GM12878 (cell line): ENCODE results near the gene DIPK2A. TPM values are rescaled to one million over a fixed set of nuclear protein-coding genes. Genes with fewer than 3 reads are reported as not detected.

Source experiments
- ATAC-seq: fragments of 200-7000 bp; cut with Tn5 transposase; 3 replicates; pipeline ENCODE4 v1.9.1; 2020; ENCODE audit warnings: mild to moderate bottlenecking, moderate library complexity
- BruUV-seq: library from RNA; stranded (reverse); fragments of 400-500 nt; replicated peaks from 2 replicates; lab custom pipeline; 2021; lab: Mats Ljungman, UMichigan
- CTCF ChIA-PET: fragments of 300-600 bp; sonication (Branson Sonifier 250); formaldehyde crosslinking; extraction: SDS; loops from one replicate; lab custom pipeline; 2021; ENCODE audit warnings: inconsistent platforms; lab: Yijun Ruan, JAX
- POLR2A ChIA-PET: fragments of 350-600 bp; formaldehyde crosslinking; extraction: SDS; loops from one replicate; lab custom pipeline; 2021; ENCODE audit warnings: inconsistent platforms; lab: Charles Lee
- RAD21 ChIA-PET: fragments of 300-600 bp; sonication (Branson Sonifier 250); formaldehyde crosslinking; loops from one replicate; lab custom pipeline; 2023; ENCODE audit warnings: antibody characterized with exemption; ENCODE audit not compliant: unreplicated experiment; lab: Charles Lee
- SMC1A ChIA-PET: fragments of 300-600 bp; sonication (Branson Sonifier 250); formaldehyde crosslinking; loops from one replicate; lab custom pipeline; 2023; ENCODE audit not compliant: unreplicated experiment, uncharacterized antibody; lab: Charles Lee
- DNase-seq: peaks from one replicate; pipeline ENCODE4 v3.0.0-alpha.2; 2011; ENCODE audit warnings: low read depth, low spot score
- FAIRE-seq: peaks from 3 replicates; lab custom pipeline; 2011; peaks lifted over from hg19 to GRCh38; lab: Jason Lieb, UNC
- H2AFZ ChIP-seq: 2 replicates; pipeline ENCODE4 v1.6.0; 2011; ENCODE audit warnings: low read depth, low read length, control low read depth; ENCODE audit not compliant: control insufficient read depth
- H3K27ac ChIP-seq: 2 replicates; pipeline ENCODE4 v1.5.1; 2011; ENCODE audit warnings: control low read depth; ENCODE audit not compliant: control insufficient read depth, insufficient read depth
- H3K27me3 ChIP-seq, 2 experiments: replicated peaks in 1 of 2; 2 replicates each; pipeline versions ENCODE4 v1.6.0 to v1.6.1; 2011; ENCODE audit warnings: low read length in 1 of 2; ENCODE audit not compliant: control insufficient read depth in 2 of 2, insufficient read depth in 2 of 2
- H3K36me3 ChIP-seq, 2 experiments: 2 replicates each; pipeline ENCODE4 v1.5.1; 2011; ENCODE audit warnings: low read length in 1 of 2; ENCODE audit not compliant: control insufficient read depth in 2 of 2, insufficient read depth in 2 of 2
- H3K4me1 ChIP-seq: 2 replicates; pipeline ENCODE4 v1.6.1; 2011; ENCODE audit warnings: mild to moderate bottlenecking, low read length, moderate library complexity, mixed read lengths; ENCODE audit not compliant: control insufficient read depth, insufficient read depth
- H3K4me2 ChIP-seq: 2 replicates; pipeline ENCODE4 v1.6.0; 2011; ENCODE audit warnings: control low read depth; ENCODE audit not compliant: control insufficient read depth, insufficient read depth
- H3K4me3 ChIP-seq: fragments of 200-600 bp; sonication (generic); 2 replicates; pipeline ENCODE4 v1.5.1; 2016
- H3K79me2 ChIP-seq: 2 replicates; pipeline ENCODE4 v1.6.0; 2011; ENCODE audit warnings: low read length; ENCODE audit not compliant: control insufficient read depth, insufficient read depth
- H3K9ac ChIP-seq: 2 replicates; pipeline ENCODE4 v1.8.0; 2011; ENCODE audit warnings: low read length, control low read depth, mixed read lengths; ENCODE audit not compliant: control insufficient read depth, insufficient read depth
- H3K9me3 ChIP-seq: replicated peaks from 3 replicates; pipeline ENCODE4 v1.5.1; 2011; ENCODE audit warnings: mild to moderate bottlenecking, low read length; ENCODE audit not compliant: control insufficient read depth, insufficient read depth
- H4K20me1 ChIP-seq: 2 replicates; pipeline ENCODE4 v1.6.0; 2011; ENCODE audit not compliant: control insufficient read depth, insufficient read depth
- CREM ChIP-seq: IDR thresholded peaks from 2 replicates; pipeline ENCODE4 v1.6.1; 2014; ENCODE audit warnings: antibody characterized with exemption, low read depth
- ELK1 ChIP-seq: IDR thresholded peaks from 2 replicates; pipeline ENCODE4 v1.6.1; 2012; ENCODE audit warnings: low read depth, low read length, improper control_type of control experiment
- NR2F1 ChIP-seq: fragments of 450-650 bp; conservative IDR thresholded peaks from 2 replicates; pipeline ENCODE4 v1.6.1; 2017; ENCODE audit warnings: mild to moderate bottlenecking
- PAX8 ChIP-seq: fragments of 450-650 bp; IDR thresholded peaks from 2 replicates; pipeline ENCODE4 v1.6.1; 2017; ENCODE audit warnings: mild to moderate bottlenecking, moderate library complexity
- YY1 ChIP-seq: IDR thresholded peaks from 2 replicates; pipeline ENCODE4 v1.6.1; 2011; ENCODE audit warnings: low read depth, mild to moderate bottlenecking, low read length
- ZNF217 ChIP-seq: fragments of 450-650 bp; IDR thresholded peaks from 2 replicates; pipeline ENCODE4 v1.6.1; 2017; ENCODE audit warnings: antibody characterized with exemption, mild to moderate bottlenecking
- WGBS: methylation state at CpG from one replicate; pipeline ENCODE4 v1.1.6; 2016; ENCODE audit warnings: low lambda C conversion rate; ENCODE audit not compliant: insufficient replicate concordance, insufficient coverage; ENCODE audit errors: missing lambda C conversion rate; 5-methylcytosine and 5-hydroxymethylcytosine counted together
- in situ Hi-C: fragments of 300-500 bp; cut with MboI; formaldehyde crosslinking; loops from 9 replicates; pipeline ENCODE4 v1.14.3; 2018; ENCODE audit warnings: mixed read lengths
- intact Hi-C: fragments of 100-400 bp; cut with micrococcal nuclease; formaldehyde crosslinking; loops from one replicate; pipeline ENCODE4 v1.14.2; 2022; ENCODE audit not compliant: unreplicated experiment
- polyA plus RNA-seq, 11 experiments: library from polyadenylated mRNA; depleted of rRNA in 4 of 11; unstranded in 6 of 11; stranded (reverse) in 5 of 11; fragments of >200 nt; fragmentation: Nextera tagmentation in 4 of 11; fragmentation: Illumina TruSeq in 1 of 11; extraction: Ambion mirVana in 4 of 11; extraction: Trizol in 1 of 11; gene quantifications; 1 replicate in 1 of 11; 2 replicates in 10 of 11; pipeline versions ENCODE4 v1.2.1 to v1.2.3, GENCODE V29; 2011 to 2016; ENCODE audit warnings: inconsistent platforms in 2 of 11, missing spikeins in 2 of 11, low read depth in 1 of 11
- total RNA-seq, 4 experiments: library from RNA; depleted of rRNA in 3 of 4; stranded (reverse); fragments of >200 nt in 3 of 4; fragmentation: Illumina TruSeq in 1 of 4; extraction: Trizol in 1 of 4; gene quantifications; 2 replicates each; pipeline versions ENCODE4 v1.2.1 to v1.2.3, GENCODE V29; 2013 to 2021

Gene DIPK2A
- total and polyA plus RNA-seq, 10 of the 15 experiments (the other 5 are each of a cell fraction or from before 2014, with no cell fraction given), result 4.6 to 36.4 (median 15.0) TPM

GRCh38 chr3:143974271-143975238 lies 2.9 kb downstream of the DIPK2A start:
- H3K27me3 ChIP-seq, result no peaks in the 10 kb centered on the region
- H3K79me2 ChIP-seq, result peaks cover 77% of the 10 kb centered on the region
- no peak for TF ChIP-seq ELK1
- no peak for TF ChIP-seq CREM
- TF ChIP-seq YY1, result no peak
- TF ChIP-seq ZNF217, result no peak
- TF ChIP-seq PAX8, result no peak
- TF ChIP-seq NR2F1, result no peak
- POLR2A ChIA-PET, result no interaction called here
- no peaks in the 10 kb centered on the region for H3K4me1 ChIP-seq
- no peak overlapping the region for H2AFZ ChIP-seq
- no TSS peak for BruUV-seq
- H3K4me2 ChIP-seq, result peak overlapping the region; percentile 83
- CTCF ChIA-PET, result interaction anchor here (0.7 to 2.5 kb wide), 17 partner anchors 9 to 408 kb away, joined by 3 to 16 read pairs (median 3); no protein-coding TSS in a partner anchor
- peak overlapping the region; percentile 87 for H3K4me3 ChIP-seq
- 10% methylated on average over 6 of the region's 6 CpGs for WGBS
- H4K20me1 ChIP-seq, result no peaks in the 10 kb centered on the region
- intact Hi-C loops, result loop anchor here (2.0 to 10.0 kb wide), 4 partner anchors 458 to 796 kb away; no protein-coding TSS in a partner anchor
- no peaks in the 10 kb centered on the region for H3K9me3 ChIP-seq
- H3K27ac ChIP-seq, result peak overlapping the region; percentile 91
- in situ Hi-C loops, result loop anchor here (10.0 kb wide), 1 partner anchor 460 kb away; no protein-coding TSS in a partner anchor
- FAIRE-seq, result no peak
- no peak for ATAC-seq
- RAD21 ChIA-PET, result interaction anchor here (0.6 to 1.4 kb wide), 3 partner anchors 50 to 293 kb away, joined by 3 read pairs; no protein-coding TSS in a partner anchor
- H3K36me3 ChIP-seq, result no peaks in the 10 kb centered on the region
- SMC1A ChIA-PET, result interaction anchor here (0.7 to 5.4 kb wide), 13 partner anchors 9 to 493 kb away, joined by 3 to 53 read pairs (median 3); no protein-coding TSS in a partner anchor
- no peak for DNase-seq
- H3K9ac ChIP-seq, result peak overlapping the region; percentile 92
